ENCODE data around the gene CDC7.

The CDC7 gene

DNA sequence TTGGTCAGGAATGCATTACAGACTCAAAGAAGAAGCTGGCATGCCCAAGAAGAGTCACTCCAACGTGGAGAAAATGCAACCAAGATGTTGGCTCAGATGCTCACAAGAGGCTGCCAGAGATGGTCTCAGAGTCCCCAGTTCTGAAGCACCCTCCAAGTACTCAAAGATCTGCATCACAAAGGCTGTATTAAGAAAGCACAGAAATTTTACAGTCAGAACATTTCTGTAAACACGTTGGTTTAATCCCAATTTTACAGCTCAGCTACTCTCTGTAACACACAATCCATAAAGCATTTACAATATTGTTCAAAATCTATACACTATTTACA, 69.4 kb downstream of the CDC7 start:
- Mint-ChIP-seq H3K4me1 (peaks cover 22% of the 10 kb centered on the region), H3K27me3 (no peaks in the 10 kb centered on the region), H3K4me3 (no peak overlapping the region), H3K9me3 (no peaks in the 10 kb centered on the region), H3K27ac (no peak overlapping the region)
- no peak for ATAC-seq
- no peak for DNase-seq

DNA sequence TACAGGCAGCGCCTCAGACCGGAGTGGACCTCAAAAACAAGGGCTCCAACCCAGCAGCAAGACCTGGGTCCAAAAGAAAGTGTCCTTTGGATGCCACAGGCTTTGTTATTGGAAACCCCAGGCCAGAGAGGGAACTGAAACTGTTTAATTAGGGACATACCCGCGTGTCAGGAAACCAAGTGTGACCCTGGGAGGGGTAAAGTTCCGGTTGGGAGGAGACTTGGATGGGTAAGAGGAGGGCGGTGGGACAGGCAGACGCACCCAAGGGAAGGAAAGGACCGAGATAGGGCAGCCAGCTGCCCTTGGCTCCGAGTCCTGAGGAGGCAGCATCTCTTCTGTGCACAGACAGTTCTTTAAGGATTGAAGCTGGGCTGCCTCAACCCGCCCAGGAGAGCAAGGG, 71.4 kb downstream of the CDC7 start:
- DNase-seq: no peak
- H3K9me3 Mint-ChIP-seq: no peaks in the 10 kb centered on the region
- H3K27me3 Mint-ChIP-seq: peaks cover 8% of the 10 kb centered on the region
- ATAC-seq: no peak
- H3K4me1 Mint-ChIP-seq: peaks cover 30% of the 10 kb centered on the region
- H3K4me3 Mint-ChIP-seq: no peak overlapping the region
- peak overlapping the region in 1 of 2 donors; percentile 44 for H3K27ac Mint-ChIP-seq
